ENCODE results near the gene IGFL4. TPM values are rescaled to one million over a fixed set of nuclear protein-coding genes. Genes with fewer than 3 reads are reported as not detected.

The IGFL4 gene
- total RNA-seq, 3 donors from 2014 or later: not detected

GRCh38 chr19:46043519-46043918 is 2.7 kb upstream of the IGFL4 start:
- intact Hi-C loops (cut with DNase I; ENCODE audit: low total_unique reads): no loop called here
- no peak for DNase-seq (ENCODE audit: low spot score in 2 of 2)
- no peaks in the 10 kb centered on the region for H3K4me1 ChIP-seq
- no peaks in the 10 kb centered on the region for H3K36me3 ChIP-seq
- no peaks in the 10 kb centered on the region for H3K27me3 ChIP-seq
- no peak for TF ChIP-seq POLR2AphosphoS5 (IDR thresholded peaks at IDR 0.05)
- TF ChIP-seq CTCF (IDR thresholded peaks at IDR 0.05): no peak
- TF ChIP-seq POLR2A (IDR thresholded peaks at IDR 0.05): no peak
- H3K4me3 ChIP-seq: no peak overlapping the region
- H3K9me3 ChIP-seq: no peaks in the 10 kb centered on the region
- no peak overlapping the region for H3K27ac ChIP-seq

DNA sequence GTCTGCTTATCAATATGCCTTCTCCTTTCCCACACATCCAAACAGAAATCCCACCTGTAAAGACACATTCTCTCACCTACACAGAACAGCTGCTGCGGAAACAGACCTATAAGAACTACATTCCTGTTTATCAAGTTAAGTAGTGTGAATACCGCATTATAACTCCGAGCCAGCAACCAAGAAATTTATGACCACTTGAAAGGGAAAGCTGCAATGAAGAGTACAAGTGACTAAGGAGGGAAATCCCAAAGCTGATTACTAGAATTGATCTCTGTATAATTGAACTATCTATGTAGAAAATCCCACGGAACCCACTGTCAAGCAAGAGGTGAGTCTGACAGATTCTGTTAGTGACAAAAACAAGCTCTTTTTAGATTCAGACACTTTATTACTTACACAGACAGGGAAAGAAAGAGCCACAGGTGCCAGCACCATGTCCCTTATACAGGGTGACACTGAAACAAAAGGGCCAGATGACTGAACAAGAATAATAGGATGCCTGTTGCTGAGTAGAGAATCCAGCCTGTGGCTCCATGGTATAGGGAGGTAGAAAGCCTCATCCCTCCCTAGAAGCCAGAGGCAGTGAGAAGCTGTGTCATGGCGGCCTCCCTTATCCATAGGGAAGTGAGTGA is 1.6 kb upstream of the IGFL4 start:
- H3K27me3 ChIP-seq: no peaks in the 10 kb centered on the region
- no peak overlapping the region for H3K27ac ChIP-seq
- no peaks in the 10 kb centered on the region for H3K36me3 ChIP-seq
- no peaks in the 10 kb centered on the region for H3K9me3 ChIP-seq
- TF ChIP-seq POLR2AphosphoS5 (IDR thresholded peaks at IDR 0.05) (no peak), CTCF (IDR thresholded peaks at IDR 0.05) (no peak), POLR2A (IDR thresholded peaks at IDR 0.05) (no peak)
- intact Hi-C loops (cut with DNase I; ENCODE audit: low total_unique reads): no loop called here
- no peak for DNase-seq (ENCODE audit: low spot score in 2 of 2)
- no peak overlapping the region for H3K4me3 ChIP-seq
- H3K4me1 ChIP-seq: no peaks in the 10 kb centered on the region

DNA sequence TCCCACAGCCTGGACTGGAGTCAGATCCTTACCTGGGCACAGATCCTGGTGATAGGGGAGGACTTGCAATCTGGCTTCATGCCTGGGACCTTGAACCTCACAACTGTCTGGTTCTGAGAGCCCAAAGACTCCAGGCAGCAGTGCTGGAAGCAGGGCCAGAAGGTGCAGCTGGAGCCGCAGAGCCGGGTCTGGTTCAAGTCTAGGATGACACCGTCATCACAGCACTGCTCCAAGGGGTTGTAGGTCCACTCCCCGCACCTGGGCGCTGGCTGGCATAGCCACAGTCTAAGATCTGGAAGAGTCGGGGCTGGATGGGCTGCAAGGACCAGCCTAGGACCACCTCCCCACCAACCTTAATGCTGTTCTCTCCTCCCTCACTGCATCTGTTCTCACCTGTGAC is 677 bp downstream of the IGFL4 start:
- peaks cover 0 to 7% of the 10 kb centered on the region in 2 donors for H3K4me1 ChIP-seq
- no peak overlapping the region for H3K4me3 ChIP-seq
- no peak for TF ChIP-seq POLR2A (IDR thresholded peaks at IDR 0.05)
- no peak for TF ChIP-seq CTCF (IDR thresholded peaks at IDR 0.05)
- no peak for TF ChIP-seq POLR2AphosphoS5 (IDR thresholded peaks at IDR 0.05)
- H3K27me3 ChIP-seq: no peaks in the 10 kb centered on the region
- H3K36me3 ChIP-seq: no peaks in the 10 kb centered on the region
- DNase-seq (ENCODE audit: low spot score in 2 of 2): no peak
- no peak overlapping the region for H3K27ac ChIP-seq
- intact Hi-C loops (cut with DNase I; ENCODE audit: low total_unique reads): no loop called here
- no peaks in the 10 kb centered on the region for H3K9me3 ChIP-seq

- Histone ChIP-seq H3K4me1 (peaks cover 0 to 7% of the 10 kb centered on the region in 2 donors), H3K27me3 (no peaks in the 10 kb centered on the region), H3K4me3 (no peak overlapping the region), H3K27ac (peak overlapping the region; percentile 42 to 43), H3K9me3 (no peaks in the 10 kb centered on the region), H3K36me3 (no peaks in the 10 kb centered on the region)
- DNase-seq (ENCODE audit: low spot score in 2 of 2): no peak
- intact Hi-C loops (cut with DNase I; ENCODE audit: low total_unique reads): no loop called here
- no peak for TF ChIP-seq CTCF (IDR thresholded peaks at IDR 0.05)
- no peak for TF ChIP-seq POLR2AphosphoS5 (IDR thresholded peaks at IDR 0.05)
- no peak for TF ChIP-seq POLR2A (IDR thresholded peaks at IDR 0.05)
Measured at GRCh38 chr19:46036744-46037128, 4.1 kb downstream of the IGFL4 start.

DNA sequence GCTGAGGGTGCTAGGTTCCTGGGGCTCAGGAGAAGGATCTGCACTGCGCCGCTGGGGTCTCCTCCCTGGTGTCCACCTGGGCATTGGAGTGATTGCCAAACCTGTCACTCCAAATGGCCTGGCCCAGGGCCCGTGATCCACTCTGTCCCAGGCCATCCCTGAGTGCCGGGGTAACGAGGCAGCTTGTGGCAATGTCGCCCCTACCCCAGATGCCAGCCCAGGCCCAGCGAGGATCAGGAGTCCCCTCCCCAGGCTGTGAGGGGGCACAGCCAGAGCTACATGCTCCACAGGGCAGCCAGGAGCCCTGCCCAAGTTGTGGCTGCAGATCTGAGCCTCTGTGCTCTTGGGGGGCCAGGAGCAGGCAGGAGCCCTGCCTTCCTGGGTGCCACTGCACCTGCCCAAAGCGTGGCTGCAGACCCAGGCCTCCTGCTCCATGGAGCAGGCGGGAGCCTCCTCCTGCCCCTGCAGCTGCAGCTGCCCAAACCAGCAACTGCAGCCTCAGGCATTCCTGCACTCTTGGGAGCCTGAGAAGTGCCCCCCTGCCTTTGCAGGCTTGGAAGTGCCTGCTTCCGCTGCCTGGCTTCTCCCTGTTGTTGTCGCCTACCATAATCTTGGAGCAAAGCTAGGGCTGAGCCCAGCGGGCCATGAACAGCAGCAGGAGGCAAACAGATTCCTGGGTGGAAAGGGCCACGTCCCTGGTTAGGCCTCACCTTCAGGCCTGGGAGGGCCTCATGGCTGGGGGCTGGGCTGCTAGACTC is 4.6 kb downstream of the IGFL4 start:
- no peaks in the 10 kb centered on the region for H3K9me3 ChIP-seq
- H3K27me3 ChIP-seq: no peaks in the 10 kb centered on the region
- TF ChIP-seq POLR2AphosphoS5 (IDR thresholded peaks at IDR 0.05) (no peak), POLR2A (IDR thresholded peaks at IDR 0.05) (no peak), CTCF (IDR thresholded peaks at IDR 0.05) (no peak)
- no peak for DNase-seq (ENCODE audit: low spot score in 2 of 2)
- intact Hi-C loops (cut with DNase I; ENCODE audit: low total_unique reads): no loop called here
- H3K27ac ChIP-seq: peak overlapping the region; percentile 42 to 43
- peaks cover 0 to 7% of the 10 kb centered on the region in 2 donors for H3K4me1 ChIP-seq
- no peaks in the 10 kb centered on the region for H3K36me3 ChIP-seq
- no peak overlapping the region for H3K4me3 ChIP-seq

Measured in breast epithelium (tissue), 4 donors.